ENCODE results near the gene NCKAP5. TPM values are rescaled to one million over a fixed set of nuclear protein-coding genes. Genes with fewer than 3 reads are reported as not detected.
A peak's percentile ranks its signal among the peaks of the same experiment; 100 is the strongest.

The NCKAP5 gene
- polyA plus RNA-seq, 3 donors: not detected

DNA sequence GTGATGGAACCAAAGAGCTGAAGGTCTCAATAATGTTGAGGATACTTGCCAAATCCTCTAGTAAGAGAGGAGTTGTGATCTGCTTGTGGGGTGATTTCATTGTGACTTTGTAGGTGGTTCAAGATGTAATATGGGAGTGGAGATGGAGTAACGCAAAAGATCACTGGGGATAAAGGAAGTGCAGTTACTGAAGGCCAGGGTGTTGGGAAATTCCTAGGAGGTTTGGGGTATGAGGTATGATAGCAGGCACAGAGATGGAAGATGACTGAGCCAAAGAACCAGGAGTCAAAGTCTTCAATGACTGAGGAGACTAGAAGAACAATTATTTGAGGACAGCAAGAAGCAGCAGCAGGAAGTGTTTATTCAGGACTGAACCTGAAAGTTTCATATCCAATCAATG, 222.6 kb downstream of the NCKAP5 start:
- H4K20me1 ChIP-seq (ENCODE audit: insufficient read depth, low read length): no peaks in the 10 kb centered on the region
- no peak overlapping the region for H3K4me2 ChIP-seq (replicated peaks; ENCODE audit: extremely low read depth, low read length, poor library complexity, severe bottlenecking)
- Mint-ChIP-seq H3K4me3 (no peak overlapping the region), H3K36me3 (no peaks in the 10 kb centered on the region), H3K4me1 (no peaks in the 10 kb centered on the region), H3K9me3 (peaks cover 0 to 3% (median 2%) of the 10 kb centered on the region in 7 donors), H3K27ac (peak overlapping the region in 1 of 7 donors; percentile 3), H3K27me3 (ENCODE audit: low read depth in 3 of 3) (no peaks in the 10 kb centered on the region)
- no peak overlapping the region for H3K9ac ChIP-seq (ENCODE audit: insufficient read depth, low read length, poor library complexity, severe bottlenecking)
- H3K79me2 ChIP-seq (ENCODE audit: insufficient read depth, low read length): no peaks in the 10 kb centered on the region
- H3K36me3 ChIP-seq (replicated peaks in 1 of 2; ENCODE audit: control insufficient read depth in 1 of 2, insufficient read depth in 2 of 2, low read length in 2 of 2): no peaks in the 10 kb centered on the region
- no peak overlapping the region for H3K4me3 ChIP-seq (replicated peaks in 1 of 3; ENCODE audit: low read depth in 2 of 3, low read length in 3 of 3)
- H3K27me3 ChIP-seq (ENCODE audit: control insufficient read depth in 2 of 2, insufficient read depth in 2 of 2, low read length in 2 of 2): no peaks in the 10 kb centered on the region
- no peaks in the 10 kb centered on the region for H3K4me1 ChIP-seq (ENCODE audit: control insufficient read depth in 1 of 2, insufficient read depth in 2 of 2, low read length in 2 of 2)
- intact Hi-C loops (cut with micrococcal nuclease): no loop called here
- H3K27ac ChIP-seq (ENCODE audit: low read depth in 1 of 2, low read length in 2 of 2): no peak overlapping the region
- TF ChIP-seq CTCF (IDR thresholded peaks at IDR 0.05): no peak
- H3K9me3 ChIP-seq (replicated peaks in 1 of 2; ENCODE audit: control insufficient read depth in 1 of 2, insufficient read depth in 1 of 2, low read length in 2 of 2): no peaks in the 10 kb centered on the region
- 86% methylated on average over 1 of the region's 1 CpG for WGBS (ENCODE audit: insufficient coverage)
- DNase-seq: no peak
- H2AFZ ChIP-seq (ENCODE audit: insufficient read depth, low read depth, low read length, poor library complexity, severe bottlenecking): no peak overlapping the region

DNA sequence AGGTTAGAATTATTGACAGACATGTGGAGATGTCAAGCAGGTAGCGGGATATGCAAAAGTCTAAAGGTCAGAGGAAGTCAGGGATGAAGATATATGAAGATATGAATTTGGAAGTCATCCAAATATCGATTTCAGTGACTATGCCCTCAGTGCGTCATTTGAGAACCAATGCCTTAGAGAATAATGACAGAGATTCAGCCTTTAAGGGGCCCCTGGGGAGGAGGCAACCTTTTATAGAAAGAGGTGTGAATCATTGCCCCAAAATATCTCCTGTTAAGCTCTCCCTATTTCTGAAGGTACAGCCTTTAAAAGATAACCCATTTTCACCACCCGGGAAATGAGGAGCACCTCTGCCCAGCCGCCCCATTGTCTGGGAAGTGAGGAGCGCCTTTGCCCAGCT, 223.4 kb downstream of the NCKAP5 start:
- intact Hi-C loops (cut with micrococcal nuclease): no loop called here
- Mint-ChIP-seq H3K27ac (no peak overlapping the region), H3K4me1 (no peaks in the 10 kb centered on the region), H3K27me3 (ENCODE audit: low read depth in 3 of 3) (no peaks in the 10 kb centered on the region), H3K4me3 (no peak overlapping the region), H3K36me3 (no peaks in the 10 kb centered on the region), H3K9me3 (peaks cover 0 to 3% (median 2%) of the 10 kb centered on the region in 7 donors)
- Histone ChIP-seq H3K4me3 (replicated peaks in 1 of 3; ENCODE audit: low read depth in 2 of 3, low read length in 3 of 3) (no peak overlapping the region), H3K9ac (ENCODE audit: insufficient read depth, low read length, poor library complexity, severe bottlenecking) (no peak overlapping the region), H3K9me3 (replicated peaks in 1 of 2; ENCODE audit: control insufficient read depth in 1 of 2, insufficient read depth in 1 of 2, low read length in 2 of 2) (no peaks in the 10 kb centered on the region), H3K27ac (ENCODE audit: low read depth in 1 of 2, low read length in 2 of 2) (no peak overlapping the region), H3K27me3 (ENCODE audit: control insufficient read depth in 2 of 2, insufficient read depth in 2 of 2, low read length in 2 of 2) (no peaks in the 10 kb centered on the region), H4K20me1 (ENCODE audit: insufficient read depth, low read length) (no peaks in the 10 kb centered on the region), H3K79me2 (ENCODE audit: insufficient read depth, low read length) (no peaks in the 10 kb centered on the region), H3K36me3 (replicated peaks in 1 of 2; ENCODE audit: control insufficient read depth in 1 of 2, insufficient read depth in 2 of 2, low read length in 2 of 2) (no peaks in the 10 kb centered on the region), H3K4me2 (replicated peaks; ENCODE audit: extremely low read depth, low read length, poor library complexity, severe bottlenecking) (no peak overlapping the region), H2AFZ (ENCODE audit: insufficient read depth, low read depth, low read length, poor library complexity, severe bottlenecking) (no peak overlapping the region), H3K4me1 (ENCODE audit: control insufficient read depth in 1 of 2, insufficient read depth in 2 of 2, low read length in 2 of 2) (no peaks in the 10 kb centered on the region)
- TF ChIP-seq CTCF (IDR thresholded peaks at IDR 0.05): no peak
- 100% methylated on average over 2 of the region's 6 CpGs for WGBS (ENCODE audit: insufficient coverage)
- no peak for DNase-seq
